WTC11 (cell line): ENCODE measurements around the gene SCGB1C1. TPM values are rescaled to one million over a fixed set of nuclear protein-coding genes. Genes with fewer than 3 reads are reported as not detected.

Experiments used
- ATAC-seq: fragments of 200-7000 bp; cut with Tn5 transposase; 2 replicates; pipeline ENCODE4 v1.10.0; 2021; ENCODE audit warnings: mild to moderate bottlenecking, moderate library complexity
- CTCF ChIA-PET: fragments of 300-600 bp; sonication (Branson Sonifier 250); formaldehyde crosslinking; loops from one replicate; lab custom pipeline; 2021; ENCODE audit warnings: antibody characterized with exemption; lab: Charles Lee
- POLR2A ChIA-PET: fragments of 350-600 bp; sonication (Branson Sonifier 250); formaldehyde crosslinking; loops from one replicate; lab custom pipeline; 2021; ENCODE audit warnings: antibody characterized with exemption; lab: Charles Lee
- DNase-seq: peaks from one replicate; pipeline ENCODE4 v3.0.0; 2021; ENCODE audit warnings: low spot score
- H3K27ac Mint-ChIP-seq: 2 replicates; pipeline ENCODE4 v1.8.0; 2021; ENCODE audit warnings: mixed read lengths
- H3K27me3 Mint-ChIP-seq: 2 replicates; pipeline ENCODE4 v1.8.0; 2021; ENCODE audit warnings: low read depth, mild to moderate bottlenecking, moderate library complexity, mixed read lengths
- H3K36me3 Mint-ChIP-seq: 2 replicates; pipeline ENCODE4 v1.8.0; 2021; ENCODE audit warnings: mixed read lengths
- H3K4me1 Mint-ChIP-seq: 2 replicates; pipeline ENCODE4 v1.8.0; 2022; ENCODE audit warnings: mixed read lengths
- H3K4me3 Mint-ChIP-seq: 2 replicates; pipeline ENCODE4 v1.8.0; 2021; ENCODE audit warnings: mild to moderate bottlenecking, moderate library complexity, mixed read lengths
- H3K9me3 Mint-ChIP-seq: 2 replicates; pipeline ENCODE4 v1.8.0; 2021; ENCODE audit warnings: mixed read lengths
- ATF1 ChIP-seq: sonication (generic); formaldehyde crosslinking; IDR thresholded peaks from 2 replicates; pipeline ENCODE4 v1.8.1; 2023; ENCODE audit warnings: mild to moderate bottlenecking, moderate library complexity, missing genetic modification reagents
- CREB1 ChIP-seq: sonication (generic); formaldehyde crosslinking; IDR thresholded peaks from 2 replicates; pipeline ENCODE4 v1.8.0; 2023; ENCODE audit warnings: mild to moderate bottlenecking, missing genetic modification reagents
- CREM ChIP-seq: sonication (generic); formaldehyde crosslinking; IDR thresholded peaks from 2 replicates; pipeline ENCODE4 v1.8.1; 2022; ENCODE audit warnings: mild to moderate bottlenecking, missing genetic modification reagents, moderate library complexity
- FOXJ3 ChIP-seq: sonication (generic); formaldehyde crosslinking; IDR thresholded peaks from 2 replicates; pipeline ENCODE4 v1.9.0; 2021; ENCODE audit warnings: missing genetic modification reagents, mild to moderate bottlenecking, borderline replicate concordance
- IRF2 ChIP-seq: sonication (generic); formaldehyde crosslinking; IDR thresholded peaks from 2 replicates; pipeline ENCODE4 v1.8.0; 2022; ENCODE audit warnings: low read depth, missing genetic modification reagents, borderline replicate concordance
- RELA ChIP-seq: sonication (generic); formaldehyde crosslinking; IDR thresholded peaks from 2 replicates; pipeline ENCODE4 v1.8.1; 2022; ENCODE audit warnings: missing genetic modification reagents, mild to moderate bottlenecking, borderline replicate concordance
- RORB ChIP-seq: fragments of 250-450 bp; sonication (Bioruptor Pico); IDR thresholded peaks from 2 replicates; pipeline ENCODE4 v1.9.0; 2021; ENCODE audit warnings: mild to moderate bottlenecking
- SOX15 ChIP-seq: fragments of 250-450 bp; sonication (Bioruptor Pico); IDR thresholded peaks from 2 replicates; pipeline ENCODE4 v1.9.0; 2021; ENCODE audit warnings: mild to moderate bottlenecking
- TP53 ChIP-seq: sonication (generic); formaldehyde crosslinking; IDR thresholded peaks from 2 replicates; pipeline ENCODE4 v1.8.1; 2023; ENCODE audit warnings: mild to moderate bottlenecking, missing genetic modification reagents
- ZBTB21 ChIP-seq: sonication (generic); formaldehyde crosslinking; IDR thresholded peaks from 2 replicates; pipeline ENCODE4 v1.8.1; 2023; ENCODE audit warnings: mild to moderate bottlenecking, missing genetic modification reagents, borderline replicate concordance
- ZNF263 ChIP-seq: sonication (generic); formaldehyde crosslinking; IDR thresholded peaks from 2 replicates; pipeline ENCODE4 v1.8.1; 2022; ENCODE audit warnings: low read depth, mild to moderate bottlenecking, moderate library complexity, missing genetic modification reagents
- ZNF317 ChIP-seq: sonication (generic); formaldehyde crosslinking; IDR thresholded peaks from 2 replicates; pipeline ENCODE4 v1.8.1; 2023; ENCODE audit warnings: low read depth, mild to moderate bottlenecking, moderate library complexity, missing genetic modification reagents, borderline replicate concordance
- ZNF423 ChIP-seq: fragments of 250-450 bp; sonication (Bioruptor Pico); IDR thresholded peaks from 2 replicates; pipeline ENCODE4 v2.1.2; 2022; ENCODE audit warnings: mild to moderate bottlenecking, moderate library complexity
- total RNA-seq: library from RNA; stranded (reverse); gene quantifications from 3 replicates; pipeline ENCODE4 v1.2.3, GENCODE V29; 2021
- TF ChIP-seq, protein P1 (sequence below): fragments of 250-450 bp; sonication (Bioruptor Pico); IDR thresholded peaks from 2 replicates; pipeline ENCODE4 v2.1.2; 2022; ENCODE audit warnings: mild to moderate bottlenecking, moderate library complexity
- TF ChIP-seq, protein P2 (sequence below): sonication (generic); formaldehyde crosslinking; IDR thresholded peaks from 2 replicates; pipeline ENCODE4 v1.8.0; 2022; ENCODE audit warnings: mild to moderate bottlenecking, missing genetic modification reagents
- TF ChIP-seq, protein P3 (sequence below): sonication (generic); formaldehyde crosslinking; IDR thresholded peaks from 2 replicates; pipeline ENCODE4 v1.8.0; 2022; ENCODE audit warnings: mild to moderate bottlenecking, missing genetic modification reagents
- TF ChIP-seq, protein P4 (sequence below): fragments of 250-450 bp; sonication (Bioruptor Pico); IDR thresholded peaks from 2 replicates; pipeline ENCODE4 v1.9.0; 2021; ENCODE audit warnings: mild to moderate bottlenecking
- TF ChIP-seq, protein P5 (sequence below): sonication (generic); formaldehyde crosslinking; IDR thresholded peaks from 2 replicates; pipeline ENCODE4 v1.8.1; 2023; ENCODE audit warnings: mild to moderate bottlenecking, missing genetic modification reagents

Gene SCGB1C1
- total RNA-seq, 1 experiment from 2014 or later, result not detected

DNA sequence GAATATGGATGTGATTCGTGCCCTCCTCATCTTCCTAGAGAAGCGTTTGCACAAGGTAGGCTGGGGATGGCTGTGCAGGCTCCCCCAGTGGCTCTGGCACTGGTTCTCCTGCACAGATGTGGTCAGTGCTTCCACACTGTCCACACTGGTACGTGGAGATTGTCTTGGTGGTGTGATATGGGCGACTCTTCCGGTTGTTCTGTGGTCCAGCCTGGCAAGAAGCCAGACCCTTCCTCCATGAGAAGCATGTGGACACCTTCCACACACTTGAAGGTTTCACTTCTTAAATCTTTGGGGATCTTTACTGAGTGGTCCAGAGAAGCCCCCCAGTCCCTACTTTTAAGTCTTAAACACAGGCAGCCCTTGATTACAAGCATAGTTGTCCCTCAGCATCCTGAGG is 18.4 kb downstream of the SCGB1C1 start:
- ChIA-PET CTCF (interaction anchor here (0.7 to 3.2 kb wide), 2 partner anchors 40 to 95 kb away, joined by 3 to 10 read pairs; no protein-coding TSS in a partner anchor), POLR2A (no interaction called here)
- TF ChIP-seq, protein P1, sequence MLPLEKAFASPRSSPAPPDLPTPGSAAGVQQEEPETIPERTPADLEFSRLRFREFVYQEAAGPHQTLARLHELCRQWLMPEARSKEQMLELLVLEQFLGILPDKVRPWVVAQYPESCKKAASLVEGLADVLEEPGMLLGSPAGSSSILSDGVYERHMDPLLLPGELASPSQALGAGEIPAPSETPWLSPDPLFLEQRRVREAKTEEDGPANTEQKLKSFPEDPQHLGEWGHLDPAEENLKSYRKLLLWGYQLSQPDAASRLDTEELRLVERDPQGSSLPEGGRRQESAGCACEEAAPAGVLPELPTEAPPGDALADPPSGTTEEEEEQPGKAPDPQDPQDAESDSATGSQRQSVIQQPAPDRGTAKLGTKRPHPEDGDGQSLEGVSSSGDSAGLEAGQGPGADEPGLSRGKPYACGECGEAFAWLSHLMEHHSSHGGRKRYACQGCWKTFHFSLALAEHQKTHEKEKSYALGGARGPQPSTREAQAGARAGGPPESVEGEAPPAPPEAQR (CRISPR knock-in tag), result no peak
- TF ChIP-seq RELA (no peak), ZBTB21 (CRISPR knock-in tag) (no peak), IRF2 (CRISPR knock-in tag) (no peak)
- TF ChIP-seq, protein P2, sequence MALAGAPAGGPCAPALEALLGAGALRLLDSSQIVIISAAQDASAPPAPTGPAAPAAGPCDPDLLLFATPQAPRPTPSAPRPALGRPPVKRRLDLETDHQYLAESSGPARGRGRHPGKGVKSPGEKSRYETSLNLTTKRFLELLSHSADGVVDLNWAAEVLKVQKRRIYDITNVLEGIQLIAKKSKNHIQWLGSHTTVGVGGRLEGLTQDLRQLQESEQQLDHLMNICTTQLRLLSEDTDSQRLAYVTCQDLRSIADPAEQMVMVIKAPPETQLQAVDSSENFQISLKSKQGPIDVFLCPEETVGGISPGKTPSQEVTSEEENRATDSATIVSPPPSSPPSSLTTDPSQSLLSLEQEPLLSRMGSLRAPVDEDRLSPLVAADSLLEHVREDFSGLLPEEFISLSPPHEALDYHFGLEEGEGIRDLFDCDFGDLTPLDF (CRISPR knock-in tag), result no peak
- Mint-ChIP-seq H3K4me1 (peaks cover 5% of the 10 kb centered on the region; the same call in 1 of the 2 replicates), H3K36me3 (peaks cover 41% of the 10 kb centered on the region), H3K9me3 (no peaks in the 10 kb centered on the region), H3K4me3 (no peak overlapping the region), H3K27me3 (no peaks in the 10 kb centered on the region), H3K27ac (no peak overlapping the region)
- ATAC-seq (no peak), DNase-seq (no peak)

DNA sequence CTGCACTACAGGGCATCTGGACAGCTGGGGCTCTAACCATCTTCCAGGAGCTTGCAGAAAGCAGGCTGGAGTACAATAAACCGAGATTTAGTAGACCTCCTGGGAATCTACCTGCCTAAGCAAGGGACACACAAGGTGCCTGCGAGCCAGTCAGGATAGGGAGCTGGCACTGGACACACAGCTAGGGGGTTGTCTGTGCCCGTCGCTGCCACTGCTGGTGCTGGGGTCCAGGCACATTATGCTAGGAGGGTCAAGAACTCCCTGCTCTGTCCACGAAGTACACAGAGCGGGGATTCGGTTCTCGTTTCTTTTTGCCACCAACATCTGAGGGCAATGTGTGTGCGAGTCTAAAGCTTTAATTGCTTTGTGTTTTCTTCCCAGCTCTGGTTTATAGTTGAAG is 18.9 kb downstream of the SCGB1C1 start:
- no peaks in the 10 kb centered on the region for H3K9me3 Mint-ChIP-seq
- ChIA-PET POLR2A (no interaction called here), CTCF (interaction anchor here (0.7 to 3.2 kb wide), 2 partner anchors 40 to 95 kb away, joined by 3 to 10 read pairs; no protein-coding TSS in a partner anchor)
- ATAC-seq, result no peak
- no peak for TF ChIP-seq FOXJ3 (CRISPR knock-in tag)
- TF ChIP-seq ZNF317 (CRISPR knock-in tag), result no peak
- no peak for TF ChIP-seq SOX15
- no peak for TF ChIP-seq ZNF423 (CRISPR knock-in tag)
- TF ChIP-seq, protein P3, sequence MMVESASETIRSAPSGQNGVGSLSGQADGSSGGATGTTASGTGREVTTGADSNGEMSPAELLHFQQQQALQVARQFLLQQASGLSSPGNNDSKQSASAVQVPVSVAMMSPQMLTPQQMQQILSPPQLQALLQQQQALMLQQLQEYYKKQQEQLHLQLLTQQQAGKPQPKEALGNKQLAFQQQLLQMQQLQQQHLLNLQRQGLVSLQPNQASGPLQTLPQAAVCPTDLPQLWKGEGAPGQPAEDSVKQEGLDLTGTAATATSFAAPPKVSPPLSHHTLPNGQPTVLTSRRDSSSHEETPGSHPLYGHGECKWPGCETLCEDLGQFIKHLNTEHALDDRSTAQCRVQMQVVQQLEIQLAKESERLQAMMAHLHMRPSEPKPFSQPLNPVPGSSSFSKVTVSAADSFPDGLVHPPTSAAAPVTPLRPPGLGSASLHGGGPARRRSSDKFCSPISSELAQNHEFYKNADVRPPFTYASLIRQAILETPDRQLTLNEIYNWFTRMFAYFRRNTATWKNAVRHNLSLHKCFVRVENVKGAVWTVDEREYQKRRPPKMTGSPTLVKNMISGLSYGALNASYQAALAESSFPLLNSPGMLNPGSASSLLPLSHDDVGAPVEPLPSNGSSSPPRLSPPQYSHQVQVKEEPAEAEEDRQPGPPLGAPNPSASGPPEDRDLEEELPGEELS (CRISPR knock-in tag), result no peak
- no peak for TF ChIP-seq CREM (CRISPR knock-in tag)
- TF ChIP-seq, protein P1 (CRISPR knock-in tag), result no peak
- TF ChIP-seq IRF2 (CRISPR knock-in tag), result no peak
- no peak for TF ChIP-seq ATF1 (CRISPR knock-in tag)
- no peak for TF ChIP-seq TP53 (CRISPR knock-in tag)
- TF ChIP-seq CREB1 (CRISPR knock-in tag), result no peak
- no peak for TF ChIP-seq ZNF263 (CRISPR knock-in tag)
- no peak for TF ChIP-seq RORB (CRISPR knock-in tag)
- TF ChIP-seq, protein P4, sequence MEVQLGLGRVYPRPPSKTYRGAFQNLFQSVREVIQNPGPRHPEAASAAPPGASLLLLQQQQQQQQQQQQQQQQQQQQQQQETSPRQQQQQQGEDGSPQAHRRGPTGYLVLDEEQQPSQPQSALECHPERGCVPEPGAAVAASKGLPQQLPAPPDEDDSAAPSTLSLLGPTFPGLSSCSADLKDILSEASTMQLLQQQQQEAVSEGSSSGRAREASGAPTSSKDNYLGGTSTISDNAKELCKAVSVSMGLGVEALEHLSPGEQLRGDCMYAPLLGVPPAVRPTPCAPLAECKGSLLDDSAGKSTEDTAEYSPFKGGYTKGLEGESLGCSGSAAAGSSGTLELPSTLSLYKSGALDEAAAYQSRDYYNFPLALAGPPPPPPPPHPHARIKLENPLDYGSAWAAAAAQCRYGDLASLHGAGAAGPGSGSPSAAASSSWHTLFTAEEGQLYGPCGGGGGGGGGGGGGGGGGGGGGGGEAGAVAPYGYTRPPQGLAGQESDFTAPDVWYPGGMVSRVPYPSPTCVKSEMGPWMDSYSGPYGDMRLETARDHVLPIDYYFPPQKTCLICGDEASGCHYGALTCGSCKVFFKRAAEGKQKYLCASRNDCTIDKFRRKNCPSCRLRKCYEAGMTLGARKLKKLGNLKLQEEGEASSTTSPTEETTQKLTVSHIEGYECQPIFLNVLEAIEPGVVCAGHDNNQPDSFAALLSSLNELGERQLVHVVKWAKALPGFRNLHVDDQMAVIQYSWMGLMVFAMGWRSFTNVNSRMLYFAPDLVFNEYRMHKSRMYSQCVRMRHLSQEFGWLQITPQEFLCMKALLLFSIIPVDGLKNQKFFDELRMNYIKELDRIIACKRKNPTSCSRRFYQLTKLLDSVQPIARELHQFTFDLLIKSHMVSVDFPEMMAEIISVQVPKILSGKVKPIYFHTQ (CRISPR knock-in tag), result no peak
- TF ChIP-seq, protein P5, sequence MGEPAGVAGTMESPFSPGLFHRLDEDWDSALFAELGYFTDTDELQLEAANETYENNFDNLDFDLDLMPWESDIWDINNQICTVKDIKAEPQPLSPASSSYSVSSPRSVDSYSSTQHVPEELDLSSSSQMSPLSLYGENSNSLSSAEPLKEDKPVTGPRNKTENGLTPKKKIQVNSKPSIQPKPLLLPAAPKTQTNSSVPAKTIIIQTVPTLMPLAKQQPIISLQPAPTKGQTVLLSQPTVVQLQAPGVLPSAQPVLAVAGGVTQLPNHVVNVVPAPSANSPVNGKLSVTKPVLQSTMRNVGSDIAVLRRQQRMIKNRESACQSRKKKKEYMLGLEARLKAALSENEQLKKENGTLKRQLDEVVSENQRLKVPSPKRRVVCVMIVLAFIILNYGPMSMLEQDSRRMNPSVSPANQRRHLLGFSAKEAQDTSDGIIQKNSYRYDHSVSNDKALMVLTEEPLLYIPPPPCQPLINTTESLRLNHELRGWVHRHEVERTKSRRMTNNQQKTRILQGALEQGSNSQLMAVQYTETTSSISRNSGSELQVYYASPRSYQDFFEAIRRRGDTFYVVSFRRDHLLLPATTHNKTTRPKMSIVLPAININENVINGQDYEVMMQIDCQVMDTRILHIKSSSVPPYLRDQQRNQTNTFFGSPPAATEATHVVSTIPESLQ (CRISPR knock-in tag), result no peak
- H3K36me3 Mint-ChIP-seq, result peaks cover 41% of the 10 kb centered on the region
- H3K4me3 Mint-ChIP-seq, result no peak overlapping the region
- 0 out of 2 replicates have a peak, but pooled peaks cover 4% of the 10 kb centered on the region for H3K4me1 Mint-ChIP-seq
- no peak for DNase-seq
- H3K27ac Mint-ChIP-seq, result no peak overlapping the region
- no peaks in the 10 kb centered on the region for H3K27me3 Mint-ChIP-seq
